ENCODE measurements around the gene PCNT.

Gene PCNT

DNA sequence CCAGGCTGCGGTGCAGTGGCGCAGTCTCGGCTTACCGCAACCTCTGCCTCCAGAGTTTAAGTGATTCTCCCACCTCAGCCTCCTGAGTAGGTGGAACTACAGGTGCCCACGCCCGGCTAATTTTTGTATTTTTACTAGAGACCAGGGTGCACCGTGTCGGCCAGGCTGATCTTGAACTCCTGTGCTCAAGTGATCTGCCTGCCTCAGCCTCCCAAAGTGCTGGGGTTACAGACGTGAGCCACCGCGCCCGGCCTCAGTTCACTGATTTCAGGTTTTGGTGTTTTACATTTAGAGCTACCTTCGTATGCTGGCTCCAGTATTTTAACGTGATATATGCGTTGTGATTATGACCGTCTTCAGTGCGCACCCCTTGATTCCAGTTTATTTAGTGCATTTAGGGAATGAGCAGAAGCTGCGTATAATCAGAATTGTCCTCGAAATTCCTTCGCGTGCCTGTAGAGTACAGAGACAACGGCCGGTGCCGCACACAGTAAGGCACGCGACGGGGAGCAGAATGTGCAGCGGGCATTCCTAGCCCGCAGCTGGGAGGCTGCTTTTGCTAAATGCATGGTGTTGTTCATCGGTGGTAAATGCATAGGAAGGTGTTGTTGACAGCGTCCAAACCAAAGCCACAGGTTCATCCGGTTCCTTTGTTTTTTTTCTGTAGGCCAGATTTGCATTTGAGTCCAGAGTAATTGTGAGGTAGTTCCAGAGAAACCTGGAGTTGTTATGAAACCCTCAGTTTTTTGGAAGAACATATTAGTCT lies 85.9 kb downstream of the PCNT start:
- DNase-seq, result no peak

DNA sequence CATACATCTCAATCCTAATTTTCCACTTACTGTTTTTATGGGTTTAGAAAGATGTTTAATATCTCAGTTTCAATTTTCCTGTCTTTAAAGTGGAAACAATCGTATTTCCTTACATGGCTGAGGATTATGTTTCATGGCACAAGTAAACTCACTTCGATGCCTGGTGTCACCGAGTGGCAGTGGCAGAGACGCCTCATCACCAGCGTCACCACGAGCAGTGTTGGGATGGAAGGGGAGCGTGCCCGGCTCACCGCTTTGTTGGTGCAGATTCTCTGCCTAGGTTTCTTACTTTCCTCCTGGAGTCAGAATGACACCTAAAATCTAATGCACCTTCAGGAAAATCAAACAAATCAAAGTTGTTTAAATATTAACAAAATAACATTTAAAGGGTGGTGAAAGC lies 86.6 kb downstream of the PCNT start:
- DNase-seq, result no peak

DNA sequence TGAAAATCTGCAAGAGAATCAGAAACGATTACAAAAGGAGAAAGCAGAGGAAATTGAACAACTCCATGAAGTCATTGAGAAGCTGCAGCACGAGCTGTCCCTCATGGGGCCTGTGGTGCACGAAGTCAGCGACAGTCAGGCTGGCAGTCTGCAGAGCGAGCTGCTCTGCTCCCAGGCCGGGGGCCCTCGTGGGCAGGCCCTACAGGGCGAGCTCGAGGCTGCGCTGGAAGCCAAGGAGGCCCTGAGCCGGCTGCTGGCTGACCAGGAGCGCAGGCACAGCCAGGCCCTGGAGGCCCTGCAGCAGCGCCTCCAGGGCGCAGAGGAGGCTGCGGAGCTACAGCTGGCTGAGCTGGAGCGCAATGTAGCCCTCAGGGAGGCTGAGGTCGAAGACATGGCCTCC lies 87.3 kb downstream of the PCNT start:
- DNase-seq, result no peak

DNA sequence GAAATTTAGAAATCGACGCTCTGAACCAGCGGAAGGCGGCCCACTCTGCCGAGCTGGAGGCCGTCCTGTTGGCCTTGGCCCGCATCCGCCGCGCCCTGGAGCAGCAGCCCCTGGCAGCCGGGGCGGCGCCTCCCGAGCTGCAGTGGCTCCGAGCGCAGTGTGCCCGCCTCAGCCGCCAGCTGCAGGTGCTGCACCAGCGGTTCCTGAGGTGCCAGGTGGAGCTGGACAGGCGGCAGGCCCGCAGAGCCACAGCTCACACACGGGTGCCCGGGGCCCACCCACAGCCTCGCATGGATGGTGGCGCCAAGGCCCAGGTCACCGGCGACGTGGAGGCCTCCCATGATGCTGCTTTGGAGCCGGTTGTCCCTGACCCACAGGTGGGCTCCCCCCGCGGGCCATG lies 87.7 kb downstream of the PCNT start:
- DNase-seq, result no peak

DNA sequence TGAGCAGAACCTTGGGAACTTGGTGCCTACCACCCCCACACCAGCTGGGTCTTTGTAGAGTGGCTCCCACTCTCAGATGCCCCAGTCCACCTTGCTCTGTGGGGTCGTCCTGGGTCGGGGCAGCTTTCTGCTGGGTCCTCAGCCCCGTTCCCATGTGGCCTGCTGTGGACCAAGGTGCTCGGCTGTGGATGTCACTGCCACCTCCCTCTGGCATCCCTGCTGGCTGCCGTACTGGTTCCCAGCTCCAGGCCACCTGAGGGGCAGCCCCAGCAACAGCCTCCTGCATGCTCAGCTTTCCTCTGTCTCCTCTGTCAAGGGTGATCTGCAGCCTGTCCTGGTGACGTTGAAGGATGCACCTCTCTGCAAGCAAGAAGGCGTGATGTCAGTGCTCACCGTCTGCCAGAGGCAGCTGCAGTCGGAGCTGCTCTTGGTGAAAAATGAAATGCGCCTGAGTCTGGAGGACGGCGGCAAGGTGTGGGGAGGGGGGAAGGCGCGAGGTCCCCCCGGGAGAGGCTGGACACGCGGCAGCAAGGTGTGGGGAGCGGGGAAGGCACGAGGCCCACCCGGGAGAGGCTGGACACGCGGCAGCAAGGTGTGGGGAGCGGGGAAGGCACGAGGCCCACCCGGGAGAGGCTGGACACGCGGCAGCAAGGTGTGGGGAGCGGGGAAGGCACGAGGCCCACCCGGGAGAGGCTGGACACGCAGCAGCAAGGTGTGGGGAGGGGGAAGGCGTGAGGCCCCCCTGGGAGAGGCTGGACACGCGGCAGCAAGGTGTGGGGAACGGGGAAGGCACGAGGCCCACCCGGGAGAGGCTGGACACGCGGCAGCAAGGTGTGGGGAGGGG lies 88.8 kb downstream of the PCNT start:
- no peak for DNase-seq

DNA sequence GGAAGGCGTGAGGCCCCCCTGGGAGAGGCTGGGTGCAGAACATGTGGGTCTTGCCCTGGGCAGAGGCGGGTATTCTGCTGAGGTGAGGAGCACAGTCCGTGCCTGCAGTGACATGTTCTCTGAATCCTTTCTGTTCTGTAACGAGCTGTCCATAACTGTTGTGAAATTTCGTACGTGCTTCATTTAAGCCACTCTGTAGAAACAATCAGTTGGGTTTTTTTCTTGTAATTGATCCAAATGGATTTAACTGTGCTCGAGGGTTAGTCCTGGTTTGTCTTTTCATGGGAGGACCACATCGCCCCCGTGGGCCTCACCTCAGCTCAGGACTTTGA lies 89.4 kb downstream of the PCNT start:
- DNase-seq, result no peak

DNA sequence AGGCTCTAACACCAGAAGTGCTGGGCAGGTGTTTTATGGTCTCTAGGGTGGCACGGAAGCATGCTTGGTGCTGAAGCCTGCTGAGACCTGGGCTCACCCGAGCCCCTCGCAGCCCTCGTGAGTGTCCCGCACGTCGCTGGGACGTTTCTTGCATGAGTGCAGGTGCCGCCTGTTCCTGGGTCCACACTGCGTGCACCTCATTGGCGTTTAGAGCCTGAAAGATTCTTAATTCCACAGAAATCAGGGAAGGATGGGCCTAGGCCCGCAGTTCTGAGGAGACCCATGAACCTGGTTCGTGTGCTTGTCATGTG lies 91.0 kb downstream of the PCNT start:
- DNase-seq, result no peak

DNA sequence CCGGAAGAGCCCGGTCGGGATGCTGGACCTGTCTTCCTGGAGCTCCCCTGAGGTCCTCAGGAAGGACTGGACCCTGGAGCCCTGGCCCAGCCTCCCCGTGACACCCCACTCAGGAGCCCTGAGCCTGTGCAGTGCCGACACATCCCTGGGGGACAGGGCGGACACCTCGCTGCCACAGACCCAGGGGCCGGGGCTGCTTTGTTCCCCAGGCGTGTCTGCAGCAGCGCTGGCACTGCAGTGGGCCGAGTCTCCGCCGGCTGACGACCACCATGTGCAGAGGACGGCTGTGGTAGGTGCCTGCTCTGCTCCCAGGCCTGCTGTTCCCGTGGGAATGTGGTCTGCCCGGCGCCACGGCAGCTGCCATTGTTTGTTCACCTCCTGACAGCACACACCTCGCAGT lies 92.6 kb downstream of the PCNT start:
- DNase-seq, result no peak

DNA sequence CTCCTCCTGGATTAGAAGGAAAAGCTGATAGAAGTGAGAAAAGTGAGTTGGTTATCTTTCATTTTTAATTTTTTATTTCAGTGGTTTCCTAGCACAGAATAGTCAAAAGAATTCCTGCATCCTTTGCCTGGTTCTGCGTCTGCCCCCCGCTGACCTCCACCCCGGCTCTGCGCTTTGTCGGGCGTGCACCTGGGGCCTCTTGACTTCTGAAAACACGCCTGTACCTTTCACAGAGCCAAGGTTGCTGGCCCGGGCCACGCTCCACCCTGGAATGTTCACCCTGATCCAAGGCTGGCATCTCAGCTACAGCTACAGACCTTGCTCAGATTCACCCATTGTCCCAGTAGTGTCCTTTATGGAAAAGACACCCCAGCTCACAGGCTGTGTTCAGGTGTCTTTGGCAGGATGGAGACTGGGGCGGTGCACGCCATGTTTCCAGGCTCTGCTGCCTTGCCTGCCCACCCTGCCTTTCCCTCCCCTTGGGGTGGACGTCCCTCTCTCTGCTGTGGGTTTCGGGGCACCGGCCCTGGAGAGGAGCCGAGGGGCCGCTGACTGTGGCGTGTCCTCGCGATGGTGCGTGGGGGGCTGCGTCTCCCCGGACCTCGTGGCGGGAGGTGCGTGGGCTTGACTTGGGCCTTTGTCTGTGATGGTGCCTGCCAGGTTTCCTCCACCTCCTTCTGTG lies 94.5 kb downstream of the PCNT start:
- no peak for DNase-seq

DNA sequence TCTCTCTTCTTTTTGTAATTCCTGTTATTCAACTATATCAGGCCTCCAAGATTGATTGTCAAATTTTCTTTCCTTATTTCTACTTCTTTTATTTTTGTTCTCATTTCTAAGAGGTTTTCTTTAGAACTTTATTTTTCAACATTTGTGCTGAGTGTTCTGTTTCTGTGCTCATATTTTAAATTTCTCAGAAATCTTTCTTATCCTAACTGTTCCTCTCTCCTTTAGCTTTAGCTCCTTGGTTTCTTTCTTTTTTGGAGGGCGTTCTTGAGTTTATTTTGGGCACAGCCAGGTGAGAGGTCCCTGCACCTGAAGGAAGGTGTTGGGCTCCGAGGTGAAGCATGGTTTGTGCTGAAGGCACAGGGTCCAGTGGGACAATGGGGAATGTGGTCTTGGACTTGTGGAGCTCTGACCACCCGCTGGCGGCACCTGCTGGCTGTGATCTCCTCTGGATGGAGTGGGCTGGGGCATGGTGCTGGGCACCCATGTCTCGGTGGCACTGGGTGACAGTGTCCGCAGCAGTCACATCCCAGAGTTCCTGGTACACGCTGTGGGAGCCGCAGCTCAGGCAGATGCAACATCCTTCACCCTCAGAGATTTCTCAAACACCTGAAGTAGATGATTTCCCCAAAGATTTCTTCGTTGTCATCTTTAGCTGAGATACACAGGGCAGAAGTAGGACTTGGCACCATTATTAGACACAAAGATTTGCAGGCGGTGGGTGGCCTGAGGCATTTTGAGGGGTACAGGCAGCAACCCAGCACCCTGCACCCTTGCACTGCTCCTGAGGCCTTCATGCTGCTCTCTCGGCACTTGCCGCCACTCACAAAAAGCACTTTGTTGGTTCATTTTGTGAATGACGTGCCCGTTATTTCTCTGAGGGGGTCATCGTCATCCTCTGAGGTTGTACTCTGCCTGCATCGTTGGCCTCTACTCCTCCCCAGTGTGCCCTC lies 96.6 kb downstream of the PCNT start:
- DNase-seq, result no peak

DNA sequence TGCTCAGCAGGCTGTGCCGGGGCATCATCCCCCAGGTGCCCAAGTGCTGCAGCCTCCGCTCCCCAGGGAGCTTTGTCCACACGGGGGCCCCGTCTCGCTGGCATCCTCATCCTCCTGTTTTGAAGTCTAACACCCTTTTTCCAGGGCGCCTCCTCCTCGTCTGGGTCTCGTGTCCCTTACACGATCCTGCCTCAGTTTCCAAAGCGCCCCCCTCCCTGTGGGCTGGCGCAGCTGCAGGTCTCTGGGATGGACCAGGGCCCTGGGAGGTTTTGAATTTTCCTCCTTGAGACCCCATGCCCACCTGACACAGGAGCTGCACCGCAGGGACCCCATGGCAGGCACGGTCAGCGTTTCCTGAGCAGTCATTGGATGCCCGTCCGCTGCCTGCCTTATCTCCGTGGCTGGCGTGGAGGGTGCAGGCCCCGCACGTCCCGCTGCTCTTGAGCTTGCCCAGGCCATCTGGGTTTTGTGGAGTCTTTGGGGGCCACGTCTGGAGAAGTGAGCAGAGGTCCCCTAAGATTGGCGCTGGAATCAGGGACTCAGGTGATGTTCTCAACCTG lies 97.3 kb downstream of the PCNT start:
- no peak for DNase-seq

DNA sequence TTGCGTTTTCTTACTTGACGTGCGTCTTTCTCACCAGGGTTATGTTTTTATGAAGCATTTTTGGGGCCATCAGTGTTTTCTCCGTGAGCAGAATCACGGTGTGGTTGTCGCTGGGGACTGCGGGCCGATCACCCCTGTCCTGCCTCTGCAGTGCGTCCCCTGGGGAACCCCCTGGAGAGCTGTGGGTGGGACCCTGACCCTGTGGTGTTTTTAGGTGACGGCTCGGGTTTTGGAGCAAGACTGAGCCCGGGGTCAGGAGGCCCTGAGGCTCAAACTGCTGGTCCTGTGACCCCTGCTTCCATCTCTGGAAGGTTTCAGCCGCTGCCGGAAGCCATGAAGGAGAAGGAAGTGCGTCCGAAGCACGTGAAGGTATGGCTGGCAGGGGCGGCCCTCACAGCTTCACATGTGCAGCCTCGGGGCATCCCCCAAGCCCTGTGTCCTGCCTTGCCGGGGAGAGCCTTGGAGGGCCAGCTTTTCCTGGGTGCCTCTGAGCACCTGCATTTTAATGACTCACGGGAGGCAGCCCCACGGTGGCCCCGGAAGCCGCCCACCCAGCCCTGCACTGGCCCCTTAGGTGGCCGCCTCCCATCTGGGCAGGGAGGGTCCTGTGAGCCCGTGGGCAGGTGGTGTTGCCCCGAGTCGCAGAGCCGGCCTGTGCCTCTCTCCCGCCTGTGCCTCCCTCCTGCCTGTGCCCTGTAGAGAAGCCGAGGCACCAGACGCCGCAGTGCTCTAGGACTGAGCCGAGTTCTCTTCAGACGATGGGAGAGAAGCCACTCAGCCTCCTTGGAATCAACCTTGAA lies 98.0 kb downstream of the PCNT start:
- DNase-seq, result no peak

DNA sequence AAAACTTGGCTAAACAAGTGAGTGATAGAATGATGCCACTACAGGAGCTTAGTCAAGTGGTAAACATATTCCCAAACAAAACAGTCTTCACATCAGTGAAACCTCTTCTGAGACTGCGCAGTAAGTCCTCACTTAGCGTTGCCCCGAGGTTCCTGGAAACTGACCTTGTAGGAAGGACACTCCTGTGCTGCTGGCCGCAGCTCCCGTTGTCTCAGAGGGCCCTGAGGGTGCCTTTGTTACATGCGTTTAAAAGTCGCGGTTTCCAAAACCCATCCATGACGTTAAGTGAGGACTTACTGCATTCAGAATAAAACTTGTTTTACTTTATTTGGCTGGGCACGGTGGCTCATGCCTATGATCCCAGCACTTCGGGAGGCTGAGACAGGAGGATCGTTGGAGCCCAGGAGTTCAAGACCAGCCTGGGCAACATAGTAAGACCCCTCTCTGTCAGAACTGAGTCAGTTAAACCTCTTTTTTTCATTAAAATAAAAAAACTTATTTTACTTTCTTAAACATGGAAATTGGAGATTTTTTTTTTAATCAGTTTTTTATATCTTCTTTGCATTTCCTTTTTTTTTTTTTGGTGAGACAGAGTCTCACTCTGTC lies 98.8 kb downstream of the PCNT start:
- DNase-seq, result no peak

DNA sequence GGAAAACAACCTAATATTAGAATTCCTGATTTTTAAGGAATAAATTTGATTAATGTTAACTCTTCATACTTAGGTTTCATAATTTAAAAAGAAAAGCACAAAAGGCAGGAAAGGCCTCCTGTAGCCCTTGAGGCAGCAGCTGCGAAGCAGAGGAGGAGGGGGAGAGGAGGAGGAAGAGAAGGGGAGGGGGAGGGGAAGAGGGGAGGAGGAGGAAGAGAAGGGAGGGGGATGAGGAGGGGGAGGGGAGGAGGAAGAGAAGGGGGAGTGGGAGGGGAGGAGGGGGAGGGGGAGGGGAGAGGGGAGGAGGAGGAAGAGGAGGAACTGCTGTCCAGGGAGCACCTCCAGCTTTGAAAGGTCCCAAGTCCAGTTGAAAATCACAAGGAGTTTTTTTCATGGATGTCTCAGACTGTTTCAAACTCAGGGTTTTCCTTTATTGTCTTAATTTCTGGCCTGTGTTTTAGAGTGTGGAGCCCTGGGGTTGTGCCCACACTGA lies 99.6 kb downstream of the PCNT start:
- no peak for DNase-seq

DNA sequence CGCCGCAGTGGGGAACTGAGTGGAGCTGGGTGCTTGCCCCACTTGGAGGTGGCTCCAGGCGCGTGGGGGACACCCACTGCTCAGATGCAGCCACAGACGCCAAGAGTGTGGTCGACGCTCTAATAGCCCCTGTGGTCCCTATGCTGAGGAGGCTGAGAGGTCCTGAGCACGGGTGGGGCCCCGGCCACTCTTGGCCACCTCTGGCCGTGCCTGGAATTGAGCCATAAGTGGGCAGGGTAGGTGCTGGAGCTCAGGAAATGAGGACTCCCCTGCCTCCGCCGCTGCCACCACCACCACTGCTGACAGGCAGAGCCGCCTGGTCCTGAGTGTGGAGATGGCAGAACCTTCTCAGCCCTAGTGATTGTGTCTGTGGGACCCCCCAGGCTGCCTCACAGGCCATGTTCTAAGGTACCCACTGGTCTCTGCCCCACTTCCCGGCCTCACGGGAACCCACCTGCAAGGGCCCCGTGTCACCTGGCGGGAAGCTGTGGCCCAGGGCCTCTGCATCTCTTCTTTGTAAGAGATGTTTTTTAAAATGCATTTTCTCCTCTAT lies 100.2 kb downstream of the PCNT start:
- DNase-seq, result no peak

DNA sequence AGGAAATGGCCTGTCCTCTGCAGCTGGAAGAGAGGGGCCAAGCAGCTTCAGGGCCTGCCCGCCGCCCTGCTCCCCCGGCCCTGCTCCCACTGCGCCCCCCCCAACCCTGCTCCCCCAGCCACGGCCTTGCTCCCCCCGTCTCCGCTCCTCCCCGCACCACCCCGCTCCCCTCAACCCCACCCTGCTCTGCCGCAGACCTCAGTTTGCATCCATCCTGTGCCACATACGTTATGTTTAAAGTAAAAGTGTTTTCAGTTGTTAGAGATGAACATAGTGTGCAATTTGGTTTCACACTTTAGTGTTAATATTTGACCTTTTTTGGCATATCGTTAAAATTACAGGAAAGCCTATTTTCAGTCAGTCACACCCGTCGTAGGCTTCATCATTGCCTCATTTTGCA lies 100.7 kb downstream of the PCNT start:
- no peak for DNase-seq

DNA sequence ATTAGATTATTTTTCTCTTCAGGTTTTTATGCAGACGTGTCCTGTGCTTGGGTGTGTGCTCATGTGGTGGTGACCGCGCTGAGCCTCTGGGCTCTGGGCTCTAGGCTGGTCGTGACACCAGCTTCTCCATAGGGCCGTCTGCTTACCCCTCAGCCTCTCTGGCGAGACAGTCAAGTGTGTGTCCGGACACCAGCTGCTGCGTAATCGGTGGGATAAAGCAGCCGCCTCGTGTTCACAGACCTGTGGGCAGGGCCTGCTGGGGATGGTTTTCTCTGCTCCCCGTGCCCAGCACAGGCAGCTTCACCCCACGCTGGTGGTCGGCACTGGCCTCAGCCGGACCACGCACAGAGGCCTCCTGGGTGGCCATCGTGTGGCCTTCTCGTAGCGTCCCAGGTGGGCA lies 101.1 kb downstream of the PCNT start:
- no peak for DNase-seq

DNA sequence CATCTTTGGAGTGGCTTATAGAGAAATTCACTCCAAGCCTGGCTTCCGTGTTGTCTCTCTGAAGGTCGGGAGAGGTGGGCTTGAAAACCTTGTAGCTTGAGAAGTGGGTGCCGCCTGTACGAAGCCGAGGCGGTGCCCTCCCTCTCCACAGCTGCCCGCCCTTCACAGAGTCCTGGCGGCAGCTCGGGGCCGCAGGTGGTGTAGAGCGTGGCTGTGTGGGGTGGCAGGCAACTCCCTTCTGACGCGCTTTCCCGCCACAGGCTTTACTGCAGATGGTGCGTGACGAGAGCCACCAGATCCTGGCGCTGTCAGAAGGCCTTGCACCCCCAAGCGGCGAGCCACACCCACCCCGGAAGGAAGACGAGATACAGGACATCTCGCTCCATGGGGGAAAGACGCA lies 101.6 kb downstream of the PCNT start:
- no peak for DNase-seq

DNA sequence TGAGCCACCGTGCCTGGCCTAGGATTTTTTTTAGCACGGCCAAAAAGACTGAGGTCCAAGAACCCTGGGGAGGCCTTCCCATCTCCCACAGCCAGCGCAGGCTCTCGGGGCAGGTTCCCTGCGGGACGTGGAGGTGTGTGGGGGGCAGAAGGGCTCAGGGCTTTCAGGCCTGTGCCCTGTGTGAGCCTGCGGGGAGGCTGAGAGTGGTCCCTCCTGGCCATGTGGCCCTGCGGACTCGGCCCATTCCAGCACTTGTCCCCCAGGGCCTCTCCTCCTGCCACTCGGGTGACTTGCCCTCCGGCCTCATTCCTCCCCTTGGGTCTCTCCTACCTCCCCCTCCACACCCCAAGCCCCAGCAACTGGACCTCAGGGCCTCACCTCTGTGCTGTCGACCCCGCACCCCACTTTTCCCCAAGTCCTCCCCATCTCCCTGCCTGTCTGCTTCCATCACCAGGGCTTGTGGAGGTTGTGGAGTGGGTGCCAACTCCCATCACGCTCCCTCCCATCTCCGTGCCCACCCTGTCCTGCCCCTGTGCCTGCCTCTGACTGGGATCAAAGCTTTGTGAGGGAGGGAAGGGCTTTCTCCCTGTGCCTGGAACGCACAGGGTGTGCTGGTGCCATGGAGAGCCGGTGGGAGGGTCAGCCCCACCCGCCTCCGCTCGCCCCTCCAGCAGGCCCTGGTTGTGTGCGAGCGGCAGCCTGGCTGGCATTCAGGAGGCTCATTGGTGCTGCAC lies 102.5 kb downstream of the PCNT start:
- DNase-seq, result no peak

DNA sequence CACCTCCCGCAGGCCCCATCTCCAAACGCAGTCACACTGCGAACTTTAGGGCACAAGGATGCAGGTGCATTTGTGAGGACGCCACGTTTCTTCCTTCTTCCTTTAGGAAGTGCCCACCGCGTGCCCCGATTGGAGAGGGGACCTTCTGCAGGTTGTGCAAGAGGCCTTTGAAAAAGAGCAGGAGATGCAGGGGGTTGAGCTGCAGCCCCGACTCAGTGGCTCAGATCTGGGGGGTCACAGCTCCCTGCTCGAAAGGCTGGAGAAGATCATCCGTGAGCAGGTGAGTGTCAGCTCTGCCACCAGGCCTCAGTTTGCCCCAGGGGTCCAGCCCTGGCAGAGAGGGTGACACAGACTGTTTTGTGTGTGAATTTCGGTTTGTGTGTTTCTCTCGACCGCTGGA lies 103.6 kb downstream of the PCNT start:
- DNase-seq, result no peak

Data from fibroblast of upper back skin (primary cell).